Right renal pelvis (tissue), 4 donors: ENCODE data around the gene RAB29. TPM values are rescaled to one million over a fixed set of nuclear protein-coding genes. Genes with fewer than 3 reads are reported as not detected.
"Not testable (repeated sequence)": the region's sequence is repeated elsewhere in the genome, so short reads cannot be mapped to it uniquely, and the experiment has no call there.

Experiments
- DNase-seq, 4 donors: peaks; one replicate each; pipeline ENCODE4 v3.0.0-alpha.2; 2013; ENCODE audit warnings: low read depth in 4 of 4, low spot score in 3 of 4, missing footprints in 1 of 4
- polyA plus RNA-seq, 4 donors: library from polyadenylated mRNA; unstranded; fragments of 120-200 nt; gene quantifications; one replicate each; pipeline ENCODE4 v1.2.1, GENCODE V29; 2013; ENCODE audit not compliant: insufficient read length in 4 of 4

RAB29 gene, protein sequence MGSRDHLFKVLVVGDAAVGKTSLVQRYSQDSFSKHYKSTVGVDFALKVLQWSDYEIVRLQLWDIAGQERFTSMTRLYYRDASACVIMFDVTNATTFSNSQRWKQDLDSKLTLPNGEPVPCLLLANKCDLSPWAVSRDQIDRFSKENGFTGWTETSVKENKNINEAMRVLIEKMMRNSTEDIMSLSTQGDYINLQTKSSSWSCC
- 10 to 100 TPM; 27.1 to 37.2 (median 34.1) TPM for polyA plus RNA-seq

GRCh38 chr1:205775015-205775716 is at the start of gene RAB29:
Gene RAB29, minus strand, starts transcription at chr1:205775482. Its CDS starts 526 bp downstream, at chr1:205774956.
- DNase-seq, result peak; percentile 47 to 68 (median 52)

DNA sequence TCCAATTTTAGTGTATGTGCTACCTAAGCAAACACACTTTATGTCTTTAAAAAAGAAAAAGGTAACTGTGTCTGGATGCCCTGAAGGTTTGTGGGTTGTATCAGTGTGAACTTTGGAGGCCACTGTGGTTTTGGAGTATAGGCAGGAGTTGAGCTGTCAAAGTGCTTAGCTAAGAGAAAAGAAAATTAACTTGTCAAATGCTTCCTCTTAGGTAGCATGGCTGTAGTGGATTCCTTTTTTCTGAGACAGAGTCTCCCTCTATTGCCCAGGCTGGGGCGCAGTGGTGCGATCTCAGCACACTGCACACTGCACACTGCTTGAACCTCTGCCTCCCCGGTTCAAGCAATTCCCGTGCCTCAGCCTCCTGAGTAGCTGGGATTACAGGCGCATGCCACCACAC is 48.9 kb upstream of the RAB29 start:
- no peak for DNase-seq

GRCh38 chr1:205823260-205823659 is 48.0 kb upstream of the RAB29 start:
- not testable (repeated sequence) for DNase-seq

- no peak for DNase-seq
Measured at GRCh38 chr1:205822397-205822796, 47.1 kb upstream of the RAB29 start.

- DNase-seq, result no peak
Measured at GRCh38 chr1:205817988-205818387, 42.7 kb upstream of the RAB29 start.

- no peak for DNase-seq
Measured at GRCh38 chr1:205817364-205817763, 42.1 kb upstream of the RAB29 start.

- no peak for DNase-seq
Measured at GRCh38 chr1:205813755-205814058, 38.4 kb upstream of the RAB29 start.

- peak; percentile 84 to 91 (median 88) for DNase-seq
Measured at GRCh38 chr1:205812878-205813754, 37.8 kb upstream of the RAB29 start, which contains the start of gene SLC41A1. Gene SLC41A1, minus strand, starts transcription at chr1:205813198. Its CDS starts 2,757 bp downstream, at chr1:205810441.

DNA sequence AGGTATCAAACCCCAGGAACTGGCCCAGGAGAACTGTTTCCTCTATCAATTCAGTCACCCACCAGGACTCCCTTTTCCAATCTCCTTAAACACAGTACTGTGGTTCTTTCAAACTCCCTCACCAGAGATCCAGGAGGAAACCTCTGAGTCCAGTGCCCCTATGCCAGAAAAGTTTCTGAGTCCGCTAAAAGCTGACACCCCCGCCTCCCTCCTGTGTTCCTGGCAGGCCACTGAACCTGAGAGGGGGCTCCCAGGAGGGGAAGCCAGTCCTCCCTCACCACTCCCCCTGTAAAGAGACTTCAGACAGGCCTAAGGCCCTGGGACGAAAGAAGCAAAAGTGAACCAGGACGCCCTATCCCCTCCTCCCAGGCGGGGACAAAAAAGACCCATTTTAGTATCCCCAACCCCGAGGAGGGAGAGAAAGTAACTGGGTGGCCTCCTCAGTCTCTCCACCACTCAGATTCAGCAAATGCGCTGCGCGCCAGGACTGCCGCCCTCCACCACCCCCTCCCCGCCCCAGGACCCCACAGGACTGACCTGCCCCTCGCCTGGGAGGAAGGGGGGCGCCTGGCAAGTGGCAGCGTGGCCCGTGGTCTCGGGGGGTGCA is 37.1 kb upstream of the RAB29 start:
- DNase-seq, result no peak

- DNase-seq, result no peak
Measured at GRCh38 chr1:205811660-205812059, 36.4 kb upstream of the RAB29 start.

GRCh38 chr1:205810448-205811157 is 35.3 kb upstream of the RAB29 start:
- DNase-seq, result no peak

DNA sequence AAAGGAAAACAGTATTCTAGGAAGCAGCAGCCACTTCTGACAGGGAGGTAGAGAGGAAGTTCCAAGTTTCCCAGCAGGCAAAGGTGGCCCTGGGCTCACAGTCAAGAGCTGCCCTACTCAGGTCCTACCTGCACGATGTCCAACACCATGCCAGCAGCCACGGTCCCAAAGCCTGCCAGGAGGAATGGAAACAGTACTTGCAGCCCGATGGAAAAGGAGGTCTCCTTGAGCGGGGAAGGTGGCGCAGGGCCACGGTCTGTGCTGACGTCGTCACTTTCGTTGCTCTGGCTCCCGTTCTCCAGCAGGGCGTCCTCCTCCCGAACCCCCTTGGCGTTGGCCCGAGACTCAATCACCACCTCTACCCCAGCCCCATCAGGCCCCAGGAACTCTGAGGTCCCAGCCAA is 34.7 kb upstream of the RAB29 start:
- no peak for DNase-seq

- DNase-seq, result no peak
Measured at GRCh38 chr1:205809469-205809868, 34.2 kb upstream of the RAB29 start.

DNA sequence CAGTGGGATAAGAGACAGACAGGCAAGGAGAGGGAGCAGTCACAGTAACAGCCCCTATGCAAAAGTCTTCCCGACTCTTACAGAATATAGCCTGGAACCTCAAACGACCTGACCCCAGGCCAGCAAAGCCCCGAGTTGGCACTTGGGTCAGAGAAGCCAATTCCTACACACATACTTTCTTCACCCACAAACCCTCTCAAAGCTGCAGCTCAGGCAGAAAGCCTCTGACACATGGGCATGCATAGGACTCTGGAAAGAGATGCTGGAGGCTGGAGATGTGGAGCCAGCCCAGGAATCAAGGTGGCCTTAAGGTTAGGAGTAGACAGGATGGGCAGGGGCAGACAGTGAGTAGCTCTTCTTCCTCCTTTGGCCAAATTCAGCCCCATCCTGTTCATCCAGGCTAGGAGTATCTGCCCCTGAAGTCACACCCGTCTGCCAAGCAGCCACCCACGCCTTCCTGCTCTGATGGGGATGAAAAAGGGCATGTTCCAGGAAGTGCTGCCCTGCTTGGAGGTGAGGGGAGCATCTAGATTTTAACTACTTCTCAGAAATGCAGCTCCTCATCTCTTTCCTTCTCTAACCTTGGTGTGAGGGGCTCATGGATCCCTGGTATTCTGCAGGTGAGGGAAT is 29.9 kb upstream of the RAB29 start:
- DNase-seq, result no peak

GRCh38 chr1:205804605-205805004 is 29.3 kb upstream of the RAB29 start:
- DNase-seq, result no peak

DNA sequence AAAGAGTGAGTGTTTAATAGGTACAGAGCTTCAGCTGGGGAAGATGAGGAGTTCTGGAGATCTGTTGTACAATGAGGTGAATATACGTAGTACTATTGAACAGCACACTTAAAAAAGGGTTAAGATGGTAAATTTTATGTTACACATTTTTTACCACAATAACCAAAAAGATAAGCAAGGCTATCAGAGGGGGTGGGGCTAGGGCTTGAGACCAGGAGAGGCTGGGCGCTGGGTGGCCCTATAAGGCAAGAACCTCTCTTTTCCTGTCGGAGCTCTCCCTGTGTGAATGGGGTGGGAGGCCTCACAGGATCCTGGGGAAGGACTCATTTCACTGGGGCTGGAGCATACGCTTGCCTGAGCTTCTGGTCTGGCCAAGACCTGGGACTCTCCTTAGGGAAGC is 28.7 kb upstream of the RAB29 start:
- no peak for DNase-seq

DNA sequence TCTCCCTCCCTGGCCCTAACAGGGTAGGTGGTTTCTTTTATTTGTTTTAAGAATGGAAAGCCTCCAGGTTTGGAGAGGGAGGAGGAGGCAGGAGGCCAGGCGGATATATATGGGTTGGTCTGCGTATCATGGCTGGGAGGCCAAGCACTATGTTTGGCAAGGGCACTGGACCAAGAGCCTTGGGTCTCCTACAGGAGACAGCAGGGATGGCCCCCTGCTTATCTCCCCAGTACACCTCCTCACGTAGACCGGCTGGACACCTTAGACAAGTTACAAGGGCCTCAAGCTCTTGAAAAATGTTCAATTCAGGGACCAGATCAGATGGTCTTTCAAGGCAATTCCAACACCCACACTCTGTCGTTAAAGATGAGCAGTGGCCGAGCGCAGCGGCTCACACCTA is 26.8 kb upstream of the RAB29 start:
- no peak for DNase-seq

- DNase-seq, result no peak
Measured at GRCh38 chr1:205800981-205801703, 25.9 kb upstream of the RAB29 start.

DNA sequence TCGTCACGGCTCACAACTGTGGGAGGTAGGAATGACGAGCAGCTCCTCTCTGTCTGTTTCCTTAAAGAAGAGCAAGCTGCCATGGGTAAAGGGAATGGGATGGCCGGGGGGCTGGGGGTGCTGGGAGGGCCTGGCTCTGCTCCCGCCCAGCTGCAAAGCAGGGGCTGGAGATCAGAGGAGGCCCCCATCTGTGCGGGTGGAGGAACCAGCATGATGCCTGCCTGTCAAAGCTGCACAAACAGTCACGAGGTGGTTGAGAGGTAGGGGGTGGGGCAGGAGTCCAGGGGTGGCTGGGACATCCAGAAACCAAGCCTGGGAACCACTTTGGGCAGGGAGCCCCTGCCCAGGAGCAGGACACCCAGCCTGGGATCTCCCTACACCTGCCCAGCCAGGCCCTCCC is 25.1 kb upstream of the RAB29 start:
- no peak for DNase-seq
